Liver (tissue), 9 donors: ENCODE results near the gene PRDX6. TPM values are rescaled to one million over a fixed set of nuclear protein-coding genes. Genes with fewer than 3 reads are reported as not detected.

Source experiments
- DNase-seq: peaks from one replicate; pipeline ENCODE4 v3.0.0-alpha.2; 2017; ENCODE audit warnings: low spot score
- H3K27ac ChIP-seq, 2 donors: one replicate each; pipeline ENCODE4 v1.7.0; 2013; ENCODE audit warnings: inconsistent platforms in 2 of 2, low read length in 2 of 2, control low read depth in 1 of 2, low read depth in 1 of 2, mild to moderate bottlenecking in 1 of 2
- H3K27me3 ChIP-seq, 4 donors: one replicate each; pipeline versions ENCODE4 v1.6.1 to v1.7.0; 2013; ENCODE audit warnings: low read length in 3 of 4, inconsistent platforms in 1 of 4, mild to moderate bottlenecking in 1 of 4, moderate library complexity in 1 of 4; ENCODE audit not compliant: control insufficient read depth in 4 of 4, insufficient read depth in 4 of 4
- H3K36me3 ChIP-seq, 4 donors: one replicate each; pipeline versions ENCODE4 v1.6.1 to v1.7.0; 2013; ENCODE audit warnings: low read length in 3 of 4, mild to moderate bottlenecking in 3 of 4, low read depth in 1 of 4, moderate library complexity in 1 of 4; ENCODE audit not compliant: control insufficient read depth in 4 of 4, insufficient read depth in 3 of 4
- H3K4me1 ChIP-seq, 4 donors: one replicate each; pipeline versions ENCODE4 v1.6.1 to v1.7.0; 2013; ENCODE audit warnings: low read length in 3 of 4, mild to moderate bottlenecking in 3 of 4, moderate library complexity in 1 of 4; ENCODE audit not compliant: control insufficient read depth in 4 of 4, insufficient read depth in 4 of 4
- H3K4me3 ChIP-seq, 3 donors: one replicate each; pipeline versions ENCODE4 v1.6.1 to v1.7.0; 2013; ENCODE audit warnings: low read length in 3 of 3, control low read depth in 1 of 3, low read depth in 1 of 3, mild to moderate bottlenecking in 1 of 3
- H3K9ac ChIP-seq, 2 donors: one replicate each; pipeline ENCODE4 v1.7.0; 2013; ENCODE audit warnings: low read length in 2 of 2, mild to moderate bottlenecking in 2 of 2, moderate library complexity in 2 of 2, control low read depth in 1 of 2, low read depth in 1 of 2
- H3K9me3 ChIP-seq, 4 donors: one replicate each; pipeline versions ENCODE4 v1.6.1 to v1.7.0; 2013; ENCODE audit warnings: low read length in 3 of 4; ENCODE audit not compliant: control insufficient read depth in 4 of 4
- ATF3 ChIP-seq: IDR thresholded peaks from 2 replicates; pipeline ENCODE4 v1.6.1; 2016; ENCODE audit warnings: antibody characterized with exemption
- CTCF ChIP-seq: fragments of 150-350 bp; IDR thresholded peaks from 2 replicates; pipeline ENCODE4 v1.5.1; 2017; ENCODE audit warnings: improper control_type of control experiment, low read depth, low read length; ENCODE audit not compliant: missing input control
- EGR1 ChIP-seq, 2 donors: IDR thresholded peaks; 2 replicates each; pipeline ENCODE4 v1.6.1; 2016 to 2018; ENCODE audit warnings: antibody characterized with exemption in 2 of 2, low read depth in 2 of 2
- FOXA1 ChIP-seq: IDR thresholded peaks from 2 replicates; pipeline ENCODE4 v1.6.1; 2016; ENCODE audit warnings: antibody characterized with exemption
- GABPA ChIP-seq, 2 donors: IDR thresholded peaks in 1 of 2; conservative IDR thresholded peaks in 1 of 2; 2 replicates each; pipeline ENCODE4 v1.6.1; 2016; ENCODE audit warnings: antibody characterized with exemption in 2 of 2, mild to moderate bottlenecking in 1 of 2, moderate library complexity in 1 of 2
- HNF4A ChIP-seq, 2 donors: conservative IDR thresholded peaks; 2 replicates each; pipeline ENCODE4 v1.6.1; 2016; ENCODE audit warnings: antibody characterized with exemption in 2 of 2, mild to moderate bottlenecking in 2 of 2
- HNF4G ChIP-seq: IDR thresholded peaks from 2 replicates; pipeline ENCODE4 v1.6.1; 2016; ENCODE audit warnings: antibody characterized with exemption
- JUND ChIP-seq, 2 donors: IDR thresholded peaks; 2 replicates each; pipeline ENCODE4 v1.6.1; 2016; ENCODE audit warnings: antibody characterized with exemption in 2 of 2
- NR2F2 ChIP-seq: IDR thresholded peaks from 2 replicates; pipeline ENCODE4 v1.6.1; 2016; ENCODE audit warnings: antibody characterized with exemption
- RAD21 ChIP-seq, 2 donors: IDR thresholded peaks; 2 replicates each; pipeline ENCODE4 v1.6.1; 2016; ENCODE audit warnings: antibody characterized with exemption in 2 of 2, mild to moderate bottlenecking in 2 of 2
- REST ChIP-seq: IDR thresholded peaks from 2 replicates; pipeline ENCODE4 v1.6.1; 2016; ENCODE audit warnings: antibody characterized with exemption, mild to moderate bottlenecking
- RXRA ChIP-seq, 2 donors: IDR thresholded peaks; 2 replicates each; pipeline ENCODE4 v1.6.1; 2017 to 2018; ENCODE audit warnings: antibody characterized with exemption in 2 of 2, mild to moderate bottlenecking in 1 of 2
- SP1 ChIP-seq: IDR thresholded peaks from 2 replicates; pipeline ENCODE4 v1.6.1; 2018; ENCODE audit warnings: antibody characterized with exemption, mild to moderate bottlenecking
- TAF1 ChIP-seq: conservative IDR thresholded peaks from 2 replicates; pipeline ENCODE4 v1.6.1; 2016; ENCODE audit warnings: antibody characterized with exemption, mild to moderate bottlenecking
- YY1 ChIP-seq: IDR thresholded peaks from 2 replicates; pipeline ENCODE4 v1.6.1; 2016; ENCODE audit warnings: antibody characterized with exemption, mild to moderate bottlenecking
- ZBTB33 ChIP-seq: IDR thresholded peaks from 2 replicates; pipeline ENCODE4 v1.6.1; 2016; ENCODE audit warnings: antibody characterized with exemption
- WGBS: extraction: QIAGEN DNeasy Blood & Tissue Kit; methylation state at CpG from one replicate; pipeline ENCODE4 v1.1.7; 2013; 5-methylcytosine and 5-hydroxymethylcytosine counted together
- polyA plus RNA-seq, 2 donors: library from polyadenylated mRNA; stranded (reverse) in 1 of 2; unstranded in 1 of 2; fragments of 200-250 nt in 1 of 2; fragments of >200 nt in 1 of 2; fragmentation: Nextera tagmentation in 1 of 2; extraction: Ambion mirVana in 1 of 2; gene quantifications; one replicate each; pipeline versions ENCODE4 v1.2.1 to v1.2.3, GENCODE V29; 2013 to 2015
- total RNA-seq, 2 donors: library from RNA; depleted of rRNA; stranded (reverse); fragments of >200 nt; gene quantifications; one replicate each; pipeline ENCODE4 v1.2.3, GENCODE V29; 2014
- donor health status: healthy.
- donor health status: healthy.
- donor health status: healthy.
- donor health status: healthy.
- donor health status: healthy.

Gene PRDX6
- total and polyA plus RNA-seq, 4 donors, result 147 to 370 (median 240) TPM

- H3K4me3 ChIP-seq, result no peak overlapping the region
- no peaks in the 10 kb centered on the region for H3K27me3 ChIP-seq
- H3K27ac ChIP-seq, result no peak overlapping the region
- H3K9ac ChIP-seq, result no peak overlapping the region
- no peaks in the 10 kb centered on the region for H3K9me3 ChIP-seq
- H3K4me1 ChIP-seq, result peaks cover 1 to 15% (median 9%) of the 10 kb centered on the region in 4 donors
- DNase-seq, result no peak
- 94% methylated on average over 7 of the region's 7 CpGs for WGBS
- TF ChIP-seq NR2F2 (no peak), YY1 (no peak), RAD21 (IDR thresholded peaks at IDR 0.05) (no peak), ZBTB33 (no peak), JUND (IDR thresholded peaks at IDR 0.05) (no peak), HNF4A (conservative IDR thresholded peaks at IDR 0.05) (no peak), TAF1 (no peak), RXRA (IDR thresholded peaks at IDR 0.05) (no peak), GABPA (IDR thresholded peaks at IDR 0.05 in 1 of 2, conservative IDR thresholded peaks at IDR 0.05 in 1 of 2) (no peak), ATF3 (no peak), SP1 (no peak), HNF4G (no peak), CTCF (no peak), EGR1 (IDR thresholded peaks at IDR 0.05; ENCODE audit: low read depth in 2 of 2) (no peak), REST (no peak), FOXA1 (no peak)
- H3K36me3 ChIP-seq, result peaks cover 19 to 82% (median 78%) of the 10 kb centered on the region in 4 donors
These were observed 8.3 kb downstream of the PRDX6 start for GRCh38 chr1:173485401-173485800.

DNA sequence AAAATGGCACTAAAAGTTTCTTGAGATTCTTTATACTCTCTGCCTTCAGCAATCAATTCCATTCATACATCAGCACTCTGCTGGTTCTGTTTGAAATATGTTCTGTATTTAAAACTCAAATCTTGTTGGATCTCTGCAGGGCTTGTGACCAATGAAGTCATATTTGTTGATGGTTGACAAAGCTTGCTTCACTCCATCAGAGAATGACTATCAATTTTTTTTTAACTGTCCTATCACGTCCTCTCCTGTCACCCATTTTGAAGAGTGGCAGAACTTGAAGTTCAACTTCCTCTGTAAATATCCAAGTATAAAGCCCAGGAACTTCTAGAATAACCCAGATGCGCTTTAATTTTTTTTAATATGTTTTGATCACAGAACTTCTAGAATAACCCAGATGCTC lies 10.9 kb downstream of the PRDX6 start:
- Histone ChIP-seq H3K4me1 (peaks cover 0 to 1% (median 0%) of the 10 kb centered on the region in 4 donors), H3K9me3 (no peaks in the 10 kb centered on the region), H3K27me3 (no peaks in the 10 kb centered on the region), H3K27ac (no peak overlapping the region), H3K4me3 (no peak overlapping the region), H3K9ac (no peak overlapping the region), H3K36me3 (peaks cover 15 to 61% (median 57%) of the 10 kb centered on the region in 4 donors)
- TF ChIP-seq RXRA (IDR thresholded peaks at IDR 0.05) (no peak), CTCF (no peak), HNF4G (no peak), HNF4A (conservative IDR thresholded peaks at IDR 0.05) (no peak), GABPA (IDR thresholded peaks at IDR 0.05 in 1 of 2, conservative IDR thresholded peaks at IDR 0.05 in 1 of 2) (no peak), RAD21 (IDR thresholded peaks at IDR 0.05) (no peak), YY1 (no peak)
- WGBS, result 91% methylated on average over 2 of the region's 2 CpGs
- DNase-seq, result no peak
